Spleen (tissue), 11 donors: ENCODE measurements around the gene NSL1. TPM values are rescaled to one million over a fixed set of nuclear protein-coding genes. Genes with fewer than 3 reads are reported as not detected.

Experiments used
- DNase-seq: peaks from one replicate; pipeline ENCODE4 v3.0.0-alpha.2; 2020
- H3K27ac ChIP-seq, 8 donors: fragments of 200-600 bp; sonication (generic) in 7 of 8; 1 replicate in 4 of 8; 2 replicates in 4 of 8; pipeline versions ENCODE4 v1.5.0 to v1.8.0; 2016 to 2021; ENCODE audit warnings: inconsistent platforms in 4 of 8, mild to moderate bottlenecking in 4 of 8, moderate library complexity in 1 of 8
- H3K27me3 ChIP-seq, 7 donors: fragments of 200-600 bp; sonication (generic) in 6 of 7; replicated peaks in 1 of 7; 1 replicate in 4 of 7; 2 replicates in 3 of 7; pipeline versions ENCODE4 v1.5.0 to v1.8.0; 2016 to 2021; ENCODE audit warnings: inconsistent platforms in 3 of 7, mild to moderate bottlenecking in 1 of 7
- H3K36me3 ChIP-seq, 6 donors: fragments of 200-600 bp; sonication (generic) in 5 of 6; 1 replicate in 4 of 6; 2 replicates in 2 of 6; pipeline versions ENCODE4 v1.5.0 to v1.8.0; 2016 to 2021; ENCODE audit warnings: inconsistent platforms in 2 of 6
- H3K4me1 ChIP-seq, 6 donors: fragments of 200-600 bp; sonication (generic) in 5 of 6; 1 replicate in 3 of 6; 2 replicates in 3 of 6; pipeline versions ENCODE4 v1.5.0 to v1.8.0; 2016 to 2021; ENCODE audit warnings: inconsistent platforms in 3 of 6
- H3K4me3 ChIP-seq, 8 donors: fragments of 200-600 bp; sonication (generic) in 7 of 8; 1 replicate in 4 of 8; 2 replicates in 4 of 8; pipeline versions ENCODE4 v1.5.0 to v1.8.0; 2016 to 2021; ENCODE audit warnings: inconsistent platforms in 4 of 8, mild to moderate bottlenecking in 4 of 8, moderate library complexity in 2 of 8
- H3K9me3 ChIP-seq, 8 donors: fragments of 200-600 bp; sonication (generic) in 7 of 8; 1 replicate in 4 of 8; 2 replicates in 4 of 8; pipeline versions ENCODE4 v1.5.0 to v1.8.0; 2016 to 2021; ENCODE audit warnings: inconsistent platforms in 4 of 8
- POLR2A ChIP-seq, 3 donors: fragments of 450-650 bp; IDR thresholded peaks; one replicate each; pipeline ENCODE4 v1.5.1; 2017; ENCODE audit warnings: antibody characterized with exemption in 3 of 3, mild to moderate bottlenecking in 1 of 3
- POLR2AphosphoS5 ChIP-seq, 3 donors: sonication (generic); formaldehyde crosslinking; IDR thresholded peaks; one replicate each; pipeline ENCODE4 v1.5.1; 2017; ENCODE audit warnings: antibody characterized with exemption in 3 of 3
- whole genome bisulfite sequencing, 5 donors: extraction: QIAGEN DNeasy Blood & Tissue Kit in 3 of 5; methylation state at CpG; one replicate each; pipeline versions ENCODE4 v1.1.5 to v1.1.7; 2013 to 2018; 5-methylcytosine and 5-hydroxymethylcytosine counted together
- intact Hi-C: fragments of 100-400 bp; cut with DNase I; formaldehyde crosslinking; loops from one replicate; pipeline ENCODE4 v1.15.0; 2023; ENCODE audit warnings: low total_unique reads
- polyA plus RNA-seq, 3 donors: library from polyadenylated mRNA; stranded (reverse); fragments of 200-250 nt; gene quantifications; one replicate each; pipeline ENCODE4 v1.2.1, GENCODE V29; 2013
- total RNA-seq, 7 donors: library from RNA; depleted of rRNA in 3 of 7; stranded (reverse); fragments of >200 nt in 3 of 7; fragmentation: NEBNext Ultra II Directional in 4 of 7; extraction: Animal tissue kit (Norgen Biotek cat#: 25700) in 4 of 7; gene quantifications; one replicate each; pipeline versions ENCODE4 v1.1.0 to v1.2.1, GENCODE V29; 2016 to 2021
- TF ChIP-seq, protein P1 (sequence below), 11 experiments: fragments of 200-600 bp in 7 of 11; fragments of 450-650 bp in 4 of 11; sonication (generic) in 4 of 11; IDR thresholded peaks in 8 of 11; conservative IDR thresholded peaks in 3 of 11; 1 replicate in 7 of 11; 2 replicates in 4 of 11; pipeline versions ENCODE4 v1.4.0 to v1.8.0; 2016 to 2021; ENCODE audit warnings: antibody characterized with exemption in 11 of 11, inconsistent platforms in 4 of 11, mild to moderate bottlenecking in 1 of 11
- donor health status: healthy with polysubstance abuse.
- donor health status: DM: no; HTN: no; CAD: no; lungs with moderate emphysema.
- donor health status: DM: no; HTN: no; CAD: no.
- donor health status: Bipolar disorder and iron deficiency.
- donor health status: healthy.
- donor health status: DM: no; HTN: no; CAD: no.
- donor health status: DM: yes; HTN: yes; CAD: no.

NSL1 gene
- total and polyA plus RNA-seq, 10 donors: 16.4 to 92.3 (median 38.2) TPM

- intact Hi-C loops: no loop called here
- no peak for TF ChIP-seq POLR2A (IDR thresholded peaks at IDR 0.05)
- TF ChIP-seq, protein P1, sequence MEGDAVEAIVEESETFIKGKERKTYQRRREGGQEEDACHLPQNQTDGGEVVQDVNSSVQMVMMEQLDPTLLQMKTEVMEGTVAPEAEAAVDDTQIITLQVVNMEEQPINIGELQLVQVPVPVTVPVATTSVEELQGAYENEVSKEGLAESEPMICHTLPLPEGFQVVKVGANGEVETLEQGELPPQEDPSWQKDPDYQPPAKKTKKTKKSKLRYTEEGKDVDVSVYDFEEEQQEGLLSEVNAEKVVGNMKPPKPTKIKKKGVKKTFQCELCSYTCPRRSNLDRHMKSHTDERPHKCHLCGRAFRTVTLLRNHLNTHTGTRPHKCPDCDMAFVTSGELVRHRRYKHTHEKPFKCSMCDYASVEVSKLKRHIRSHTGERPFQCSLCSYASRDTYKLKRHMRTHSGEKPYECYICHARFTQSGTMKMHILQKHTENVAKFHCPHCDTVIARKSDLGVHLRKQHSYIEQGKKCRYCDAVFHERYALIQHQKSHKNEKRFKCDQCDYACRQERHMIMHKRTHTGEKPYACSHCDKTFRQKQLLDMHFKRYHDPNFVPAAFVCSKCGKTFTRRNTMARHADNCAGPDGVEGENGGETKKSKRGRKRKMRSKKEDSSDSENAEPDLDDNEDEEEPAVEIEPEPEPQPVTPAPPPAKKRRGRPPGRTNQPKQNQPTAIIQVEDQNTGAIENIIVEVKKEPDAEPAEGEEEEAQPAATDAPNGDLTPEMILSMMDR (IDR thresholded peaks at IDR 0.05 in 8 of 11, conservative IDR thresholded peaks at IDR 0.05 in 3 of 11): no peak
- H3K27ac ChIP-seq: no peak overlapping the region
- 74 to 90% (median 76%) methylated on average over 8 to 9 of the region's 9 CpGs for WGBS, 5 donors
- H3K9me3 ChIP-seq: no peaks in the 10 kb centered on the region
- no peak for DNase-seq
- H3K36me3 ChIP-seq: peaks cover 0 to 15% (median 0%) of the 10 kb centered on the region in 6 donors
- H3K4me3 ChIP-seq: no peak overlapping the region
- H3K4me1 ChIP-seq: peaks cover 0 to 20% (median 2%) of the 10 kb centered on the region in 6 donors
- peaks cover 0 to 9% (median 0%) of the 10 kb centered on the region in 7 donors for H3K27me3 ChIP-seq
Measured at GRCh38 chr1:212691561-212692071, 100.0 kb downstream of the NSL1 start.

DNA sequence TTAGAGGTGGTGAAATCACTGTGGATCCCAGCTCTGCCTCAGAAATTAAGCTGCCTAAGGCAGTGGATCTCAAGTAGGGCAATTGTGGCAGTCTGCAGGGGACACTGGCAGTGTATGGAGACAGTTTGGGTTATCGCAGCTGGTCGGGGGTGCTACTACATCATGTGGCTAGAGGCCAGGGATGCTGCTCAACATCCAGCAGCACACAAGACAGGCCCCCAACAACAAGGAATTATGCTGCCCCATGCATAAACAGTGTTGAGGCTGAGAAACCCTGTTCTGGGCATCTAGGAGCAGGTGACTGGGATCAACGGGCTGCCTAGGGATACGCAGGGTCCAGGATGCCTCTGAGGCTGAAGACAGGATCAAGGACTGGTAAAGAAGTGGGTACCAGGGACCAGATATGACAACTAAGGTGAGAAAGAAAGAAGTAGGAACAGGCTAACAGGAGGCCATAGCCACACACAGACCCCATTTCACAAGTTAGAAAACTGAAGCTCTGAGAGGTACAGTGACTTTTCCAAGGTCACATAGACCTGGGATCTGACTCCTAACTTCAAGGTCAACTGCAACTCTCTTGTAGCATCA is 100.7 kb downstream of the NSL1 start:
- Histone ChIP-seq H3K4me3 (no peak overlapping the region), H3K27me3 (peaks cover 0 to 9% (median 0%) of the 10 kb centered on the region in 7 donors), H3K36me3 (peaks cover 0 to 21% (median 2%) of the 10 kb centered on the region in 6 donors), H3K9me3 (no peaks in the 10 kb centered on the region), H3K27ac (no peak overlapping the region), H3K4me1 (peaks cover 0 to 20% (median 2%) of the 10 kb centered on the region in 6 donors)
- no peak for DNase-seq
- TF ChIP-seq, protein P1 (IDR thresholded peaks at IDR 0.05 in 8 of 11, conservative IDR thresholded peaks at IDR 0.05 in 3 of 11): no peak
- no peak for TF ChIP-seq POLR2A (IDR thresholded peaks at IDR 0.05)
- TF ChIP-seq POLR2AphosphoS5 (IDR thresholded peaks at IDR 0.05): no peak
- intact Hi-C loops: no loop called here
- 88 to 97% (median 93%) methylated on average over 4 of the region's 4 CpGs for WGBS, 5 donors

DNA sequence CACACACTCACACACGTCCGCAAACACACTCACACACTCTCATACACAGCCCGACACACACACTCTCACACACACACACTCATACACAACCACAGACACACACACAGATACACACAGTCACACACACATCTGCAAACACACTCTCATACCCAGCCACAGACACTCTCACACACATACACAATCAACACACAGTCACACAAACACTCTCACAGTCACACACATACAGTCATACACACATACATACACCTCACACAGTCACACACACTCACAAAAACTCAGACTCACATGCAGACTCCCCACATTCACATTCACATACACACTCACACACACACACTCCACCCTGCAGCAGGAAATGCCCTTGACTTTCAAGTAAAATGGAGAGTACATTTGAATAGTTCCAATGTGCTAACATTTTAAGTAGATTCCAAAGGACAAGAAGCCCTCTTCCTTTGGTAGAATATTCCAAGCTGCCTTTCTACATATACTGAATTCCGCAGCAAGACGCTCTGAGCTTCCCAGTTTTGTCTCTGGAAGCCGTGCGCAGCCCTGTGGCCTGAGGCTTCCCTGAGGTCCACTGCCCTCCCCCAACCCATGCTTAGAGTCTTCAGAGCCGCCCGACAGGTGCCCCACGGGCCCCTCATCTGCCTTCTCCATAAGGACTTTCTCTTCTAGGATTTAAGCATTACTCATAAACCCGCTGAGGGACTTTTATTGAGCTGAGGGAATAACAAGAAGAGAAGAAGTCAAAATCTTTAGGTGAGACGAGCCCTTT is 101.6 kb downstream of the NSL1 start:
- peak overlapping the region in 4 of 8 donors; percentile 32 to 72 (median 58) for H3K27ac ChIP-seq
- peaks cover 0 to 26% (median 2%) of the 10 kb centered on the region in 6 donors for H3K4me1 ChIP-seq
- H3K9me3 ChIP-seq: no peaks in the 10 kb centered on the region
- peaks cover 0 to 9% (median 0%) of the 10 kb centered on the region in 7 donors for H3K27me3 ChIP-seq
- 78 to 94% (median 85%) methylated on average over 12 of the region's 12 CpGs for WGBS, 5 donors
- intact Hi-C loops: no loop called here
- TF ChIP-seq, protein P1 (IDR thresholded peaks at IDR 0.05 in 8 of 11, conservative IDR thresholded peaks at IDR 0.05 in 3 of 11): no peak
- TF ChIP-seq POLR2AphosphoS5 (IDR thresholded peaks at IDR 0.05) (no peak), POLR2A (IDR thresholded peaks at IDR 0.05) (no peak)
- no peak for DNase-seq
- H3K4me3 ChIP-seq: no peak overlapping the region
- H3K36me3 ChIP-seq: peaks cover 0 to 21% (median 2%) of the 10 kb centered on the region in 6 donors
